Mucosa of rectum (tissue), 2 donors: ENCODE measurements around the gene TFPI.
"Not testable (repeated sequence)": the region's sequence is repeated elsewhere in the genome, so short reads cannot be mapped to it uniquely, and the experiment has no call there.

Experiments
- H3K27ac ChIP-seq, 2 donors: one replicate each; pipeline ENCODE4 v1.7.0; 2013; ENCODE audit warnings: inconsistent platforms in 2 of 2, low read depth in 2 of 2, low read length in 2 of 2
- H3K27me3 ChIP-seq, 2 donors: one replicate each; pipeline ENCODE4 v1.7.0; 2013; ENCODE audit warnings: low read length in 2 of 2; ENCODE audit not compliant: control insufficient read depth in 2 of 2, insufficient read depth in 2 of 2
- H3K36me3 ChIP-seq, 2 donors: one replicate each; pipeline ENCODE4 v1.7.0; 2013; ENCODE audit warnings: low read length in 2 of 2; ENCODE audit not compliant: control insufficient read depth in 2 of 2, insufficient read depth in 2 of 2
- H3K4me1 ChIP-seq, 2 donors: one replicate each; pipeline ENCODE4 v1.7.0; 2013; ENCODE audit warnings: low read length in 2 of 2, mild to moderate bottlenecking in 1 of 2; ENCODE audit not compliant: control insufficient read depth in 2 of 2, insufficient read depth in 2 of 2
- H3K4me3 ChIP-seq, 2 donors: one replicate each; pipeline ENCODE4 v1.7.0; 2013; ENCODE audit warnings: low read length in 2 of 2
- H3K9ac ChIP-seq, 2 donors: one replicate each; pipeline ENCODE4 v1.7.0; 2013; ENCODE audit warnings: low read length in 2 of 2, low read depth in 1 of 2, mild to moderate bottlenecking in 1 of 2
- H3K9me3 ChIP-seq, 2 donors: one replicate each; pipeline ENCODE4 v1.7.0; 2013; ENCODE audit warnings: low read length in 2 of 2; ENCODE audit not compliant: control insufficient read depth in 2 of 2
- donor health status: healthy.
- donor health status: Normal muscosa, but diverticular disease.

The TFPI gene

DNA sequence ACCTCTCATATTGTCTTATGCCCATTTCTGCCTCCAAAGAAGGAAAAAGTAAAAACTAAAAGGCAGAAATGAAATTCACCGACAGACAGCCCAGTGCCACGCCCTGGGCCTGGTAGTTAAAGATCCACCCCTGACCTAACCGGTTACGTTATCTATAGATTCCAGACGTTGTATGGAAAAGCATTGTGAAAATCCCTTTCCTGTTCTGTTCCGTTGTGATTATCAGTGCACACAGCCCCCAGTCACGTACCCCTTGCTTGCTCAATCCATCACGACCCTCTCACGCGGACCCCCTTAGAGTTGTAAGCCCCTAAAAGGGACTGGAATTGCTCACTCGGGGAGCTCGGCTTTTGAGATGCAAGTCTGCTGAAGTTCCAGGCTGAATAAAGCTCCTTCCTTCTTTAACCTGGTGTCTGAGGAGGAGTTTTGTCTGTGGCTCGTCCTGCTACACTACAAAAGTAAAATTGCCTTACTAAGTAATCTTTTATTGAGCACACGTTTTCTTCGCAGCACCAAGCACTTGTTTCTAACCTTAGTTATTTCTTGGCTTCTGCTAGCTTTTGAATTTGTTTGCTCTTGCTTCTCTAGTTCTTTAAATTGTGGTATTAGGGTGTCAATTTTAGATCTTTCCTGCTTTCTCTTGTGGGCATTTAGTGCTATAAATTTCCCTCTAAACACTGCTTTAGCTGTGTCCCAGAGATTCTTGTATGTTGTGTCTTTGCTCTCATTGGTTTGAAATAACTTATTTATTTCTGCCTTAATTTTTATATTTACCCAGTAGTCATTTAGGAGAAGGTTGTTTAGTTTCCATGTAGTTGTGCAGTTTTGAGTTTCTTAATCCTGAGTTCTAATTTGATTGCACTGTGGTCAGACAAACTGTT, 37.4 kb downstream of the TFPI start:
- not testable (repeated sequence) for H3K4me1 ChIP-seq, H3K9me3 ChIP-seq, H3K9ac ChIP-seq, H3K27ac ChIP-seq, H3K36me3 ChIP-seq, H3K4me3 ChIP-seq, H3K27me3 ChIP-seq

DNA sequence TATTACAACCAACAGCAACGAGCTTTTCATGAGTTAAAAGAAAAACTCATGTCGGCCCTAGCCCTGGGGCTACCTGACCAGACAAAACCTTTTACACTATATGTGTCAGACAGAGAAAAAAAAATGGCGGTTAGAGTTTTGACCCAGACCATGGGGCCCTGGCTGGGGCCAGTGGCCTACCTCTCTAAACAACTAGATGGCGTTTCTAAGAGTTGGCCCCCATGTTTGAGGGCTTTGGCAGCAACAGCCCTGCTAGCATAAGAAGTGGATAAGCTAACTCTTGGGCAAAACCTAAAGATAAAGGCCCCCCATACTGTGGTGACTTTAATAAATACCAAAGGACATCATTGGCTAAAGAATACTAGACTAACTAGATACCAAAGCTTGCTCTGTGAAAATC, 39.3 kb downstream of the TFPI start:
- Histone ChIP-seq H3K27me3 (no peaks in the 10 kb centered on the region), H3K27ac (no peak overlapping the region), H3K4me3 (no peak overlapping the region), H3K9me3 (no peaks in the 10 kb centered on the region), H3K4me1 (no peaks in the 10 kb centered on the region), H3K9ac (no peak overlapping the region), H3K36me3 (no peaks in the 10 kb centered on the region)

DNA sequence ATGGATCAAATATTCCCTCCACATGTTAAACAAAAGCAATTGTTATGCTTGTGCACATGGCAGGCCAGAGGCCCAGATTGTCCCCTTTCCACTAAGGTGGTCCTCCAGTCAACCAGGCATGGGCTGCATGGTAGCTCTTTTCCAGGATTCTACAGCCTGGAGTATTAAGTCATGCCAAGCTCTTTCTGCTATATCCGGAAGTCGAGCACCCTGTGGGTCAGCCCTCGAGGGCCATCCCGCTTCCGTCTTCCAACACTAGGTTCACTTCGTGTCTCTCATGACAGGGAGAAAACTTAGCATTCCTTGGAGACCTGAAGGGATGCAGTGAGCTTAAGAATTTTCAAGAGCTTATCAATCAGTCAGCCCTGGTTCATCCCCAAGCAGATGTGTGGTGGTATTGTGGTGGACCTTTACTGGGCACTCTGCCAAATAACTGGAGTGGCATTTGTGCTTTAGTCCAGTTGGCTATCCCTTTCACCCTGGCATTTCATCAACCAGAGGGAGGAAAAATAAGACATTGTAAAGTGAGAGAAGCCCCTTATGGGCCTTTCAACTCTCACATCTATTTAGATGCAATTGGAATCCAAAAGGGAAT, 39.9 kb downstream of the TFPI start:
- H3K9ac ChIP-seq, H3K36me3 ChIP-seq, H3K27ac ChIP-seq, H3K4me3 ChIP-seq, H3K27me3 ChIP-seq, H3K9me3 ChIP-seq, H3K4me1 ChIP-seq: not testable (repeated sequence)

GRCh38 chr2:187513460-187514234, 40.6 kb downstream of the TFPI start:
- not testable (repeated sequence) for H3K4me3 ChIP-seq, H3K4me1 ChIP-seq, H3K36me3 ChIP-seq, H3K9me3 ChIP-seq, H3K27me3 ChIP-seq, H3K27ac ChIP-seq, H3K9ac ChIP-seq

GRCh38 chr2:187511356-187512315, 42.6 kb downstream of the TFPI start:
- Histone ChIP-seq H3K27me3 (no peaks in the 10 kb centered on the region), H3K9ac (no peak overlapping the region), H3K4me1 (no peaks in the 10 kb centered on the region), H3K27ac (no peak overlapping the region), H3K36me3 (no peaks in the 10 kb centered on the region), H3K9me3 (no peaks in the 10 kb centered on the region), H3K4me3 (no peak overlapping the region)

DNA sequence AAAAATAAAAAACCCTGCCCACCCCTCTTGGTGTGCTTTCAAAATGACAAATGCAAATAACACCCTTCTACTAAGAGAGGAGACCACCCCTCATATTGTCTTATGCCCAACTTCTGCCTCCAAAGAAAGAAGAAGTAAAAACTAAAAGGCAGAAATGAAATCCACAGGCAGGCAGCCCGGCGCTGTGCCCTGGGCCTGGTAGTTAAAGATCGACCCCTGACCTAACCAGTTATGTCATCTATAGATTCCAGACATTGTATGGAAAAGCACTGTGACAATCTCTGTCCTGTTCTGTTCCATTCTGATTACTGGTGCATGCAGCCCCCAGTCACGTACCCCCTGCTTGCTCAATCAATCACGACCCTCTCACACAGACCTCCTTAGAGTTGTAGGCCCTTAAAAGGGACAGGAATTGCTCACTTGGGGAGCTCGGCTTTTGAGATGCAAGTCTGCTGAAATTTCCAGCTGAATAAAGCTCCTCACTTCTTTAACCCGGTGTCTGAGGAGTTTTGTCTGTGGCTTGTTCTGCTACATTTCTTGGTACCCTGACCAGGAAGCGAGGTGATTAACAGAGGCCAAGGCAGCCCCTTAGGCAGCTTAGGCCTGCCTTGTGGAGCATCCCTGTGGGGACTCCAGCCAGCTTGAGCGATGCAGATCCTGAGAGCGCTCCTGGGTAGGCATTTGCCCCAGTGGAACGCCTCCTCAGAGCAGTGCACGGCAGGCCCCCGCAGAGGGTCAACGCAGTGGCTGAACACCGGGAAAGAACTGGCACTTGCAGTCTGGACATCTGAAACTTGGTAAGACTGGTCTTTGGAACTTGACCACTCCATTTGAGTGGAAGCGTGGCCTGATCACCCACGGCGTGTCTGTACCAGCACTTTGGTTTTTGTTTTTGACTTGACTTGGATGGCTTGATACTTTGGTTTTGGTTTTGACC, 43.5 kb downstream of the TFPI start:
- H3K4me1 ChIP-seq, H3K27ac ChIP-seq, H3K9ac ChIP-seq, H3K9me3 ChIP-seq, H3K36me3 ChIP-seq, H3K27me3 ChIP-seq, H3K4me3 ChIP-seq: not testable (repeated sequence)

DNA sequence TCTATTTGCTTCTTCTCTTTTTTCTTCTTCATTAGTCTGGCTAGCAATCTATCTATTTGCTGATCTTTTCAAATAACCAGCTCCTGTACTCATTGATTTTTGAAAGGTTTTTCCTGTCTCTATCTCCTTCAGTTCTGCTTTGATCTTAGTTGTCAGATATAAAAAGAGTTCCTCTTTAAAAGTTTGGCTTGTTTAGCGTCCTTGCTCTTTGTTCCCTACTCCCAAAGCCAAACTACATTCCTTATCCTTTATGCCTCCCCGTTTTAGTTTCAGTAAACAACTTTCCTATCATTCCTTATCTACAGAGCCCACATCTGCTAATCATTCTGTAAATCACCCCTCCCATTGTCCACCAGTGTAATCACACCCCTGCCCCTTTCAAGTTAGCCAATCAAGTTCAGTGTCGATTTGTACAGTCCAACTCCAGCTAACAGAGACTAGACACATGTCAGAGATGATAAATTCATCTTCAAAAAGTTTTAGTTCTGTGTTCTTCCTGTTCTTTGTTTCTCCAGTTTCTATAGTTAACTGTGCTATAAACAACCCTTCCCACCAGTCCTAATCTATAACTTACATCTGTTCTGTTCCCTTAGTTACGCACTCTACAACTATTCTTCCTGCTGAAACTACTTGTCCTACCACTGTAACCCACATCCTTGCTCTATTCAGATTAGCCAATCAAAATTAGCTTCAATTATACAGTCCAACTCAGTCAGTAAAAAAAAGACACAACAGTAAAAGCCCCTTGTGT, 44.4 kb downstream of the TFPI start:
- no peaks in the 10 kb centered on the region for H3K9me3 ChIP-seq
- H3K9ac ChIP-seq = no peak overlapping the region
- no peaks in the 10 kb centered on the region for H3K27me3 ChIP-seq
- H3K27ac ChIP-seq = no peak overlapping the region
- no peaks in the 10 kb centered on the region for H3K4me1 ChIP-seq
- H3K36me3 ChIP-seq = no peaks in the 10 kb centered on the region
- no peak overlapping the region for H3K4me3 ChIP-seq

GRCh38 chr2:187506416-187506815, 47.8 kb downstream of the TFPI start:
- H3K27ac ChIP-seq = no peak overlapping the region
- H3K36me3 ChIP-seq = no peaks in the 10 kb centered on the region
- H3K4me3 ChIP-seq = no peak overlapping the region
- no peaks in the 10 kb centered on the region for H3K9me3 ChIP-seq
- H3K4me1 ChIP-seq = peaks cover 0 to 2% of the 10 kb centered on the region in 2 donors
- H3K27me3 ChIP-seq = no peaks in the 10 kb centered on the region
- H3K9ac ChIP-seq = no peak overlapping the region
